BLaER1 treated with 17β-estradiol and CSF1 and Interleukin-3, amounts not matched to agents 10 nM and 100 nM (cell line): Measurements from ENCODE around the gene GMPS.

Experiments used
- H3K27ac ChIP-seq, 11 experiments: shearing (Covaris generic); formaldehyde crosslinking; 2 replicates each; pipeline ENCODE4 v1.8.1; 2022
- H3K27me3 ChIP-seq, 11 experiments: shearing (Covaris generic); formaldehyde crosslinking; 2 replicates each; pipeline ENCODE4 v1.8.1; 2022
- H3K36me3 ChIP-seq, 11 experiments: shearing (Covaris generic); formaldehyde crosslinking; 2 replicates each; pipeline ENCODE4 v1.8.1; 2022
- H3K4me1 ChIP-seq, 10 experiments: shearing (Covaris generic); formaldehyde crosslinking; 2 replicates each; pipeline ENCODE4 v1.8.1; 2022
- H3K4me2 ChIP-seq, 11 experiments: shearing (Covaris generic); formaldehyde crosslinking; 2 replicates each; pipeline ENCODE4 v1.8.1; 2022
- H3K4me3 ChIP-seq, 10 experiments: shearing (Covaris generic); formaldehyde crosslinking; 2 replicates each; pipeline ENCODE4 v1.8.1; 2022
- H3K9ac ChIP-seq, 11 experiments: shearing (Covaris generic); formaldehyde crosslinking; 2 replicates each; pipeline ENCODE4 v1.8.1; 2022
- H3K9me3 ChIP-seq, 11 experiments: shearing (Covaris generic); formaldehyde crosslinking; replicated peaks in 1 of 11; 2 replicates each; pipeline ENCODE4 v1.8.1; 2022
- H4K20me1 ChIP-seq, 11 experiments: shearing (Covaris generic); formaldehyde crosslinking; 2 replicates each; pipeline ENCODE4 v1.8.1; 2022
- Cebpa-rat ChIP-seq, 11 experiments: shearing (Covaris generic); IDR thresholded peaks; 2 replicates each; pipeline ENCODE4 v1.8.1; 2022

Gene GMPS

GRCh38 chr3:155941354-155941753, 70.9 kb downstream of the GMPS start:
- Histone ChIP-seq H3K36me3 (peaks cover 40 to 74% (median 64%) of the 10 kb centered on the region in 11 experiments), H3K9me3 (no peaks in the 10 kb centered on the region), H3K27ac (no peak overlapping the region), H3K9ac (no peak overlapping the region), H3K4me2 (no peak overlapping the region), H3K4me1 (peaks cover 0 to 3% (median 0%) of the 10 kb centered on the region in 10 experiments; a peak in 1 of 20 replicates), H4K20me1 (no peaks in the 10 kb centered on the region), H3K4me3 (no peak overlapping the region), H3K27me3 (no peaks in the 10 kb centered on the region)
- peak in 3 of 11 experiments; percentile 19 to 73 (median 21); a peak in 3 of 22 replicates for TF ChIP-seq Cebpa-rat (IDR thresholded peaks at IDR 0.05)

- Histone ChIP-seq H3K9ac (no peak overlapping the region), H3K4me2 (no peak overlapping the region), H3K4me3 (no peak overlapping the region), H3K27me3 (no peaks in the 10 kb centered on the region), H3K36me3 (peaks cover 13 to 50% (median 37%) of the 10 kb centered on the region in 11 experiments; a peak in 21 of 22 replicates), H3K9me3 (no peaks in the 10 kb centered on the region), H4K20me1 (no peaks in the 10 kb centered on the region), H3K4me1 (peaks cover 0 to 3% (median 0%) of the 10 kb centered on the region in 10 experiments; a peak in 1 of 20 replicates), H3K27ac (no peak overlapping the region)
- TF ChIP-seq Cebpa-rat (IDR thresholded peaks at IDR 0.05) = no peak
These were observed 73.6 kb downstream of the GMPS start for GRCh38 chr3:155944081-155944480.

GRCh38 chr3:155946178-155946577, 75.7 kb downstream of the GMPS start:
- Histone ChIP-seq H3K9me3 (no peaks in the 10 kb centered on the region), H3K36me3 (peaks cover 7 to 29% (median 19%) of the 10 kb centered on the region in 11 experiments; a peak in 18 of 22 replicates), H3K4me2 (no peak overlapping the region), H3K9ac (no peak overlapping the region), H3K4me3 (no peak overlapping the region), H3K27me3 (no peaks in the 10 kb centered on the region), H3K27ac (no peak overlapping the region), H4K20me1 (no peaks in the 10 kb centered on the region), H3K4me1 (peaks cover 0 to 6% (median 3%) of the 10 kb centered on the region in 10 experiments; a peak in 6 of 20 replicates)
- TF ChIP-seq Cebpa-rat (IDR thresholded peaks at IDR 0.05) = no peak

- no peak overlapping the region for H3K4me2 ChIP-seq
- H3K36me3 ChIP-seq = peaks cover 0 to 12% (median 3%) of the 10 kb centered on the region in 11 experiments; a peak in 5 of 22 replicates
- no peak overlapping the region for H3K4me3 ChIP-seq
- H3K9ac ChIP-seq = no peak overlapping the region
- no peak for TF ChIP-seq Cebpa-rat (IDR thresholded peaks at IDR 0.05)
- H3K4me1 ChIP-seq = peaks cover 0 to 15% (median 4%) of the 10 kb centered on the region in 10 experiments; a peak in 6 of 20 replicates
- no peak overlapping the region for H3K27ac ChIP-seq
- H3K27me3 ChIP-seq = no peaks in the 10 kb centered on the region
- H3K9me3 ChIP-seq = peaks cover 0 to 13% (median 9%) of the 10 kb centered on the region in 11 experiments; a peak in 11 of 22 replicates
- H4K20me1 ChIP-seq = no peaks in the 10 kb centered on the region
These were observed 78.0 kb downstream of the GMPS start for GRCh38 chr3:155948476-155948875.

GRCh38 chr3:155949453-155950217, 79.2 kb downstream of the GMPS start:
- TF ChIP-seq Cebpa-rat (IDR thresholded peaks at IDR 0.05) = no peak
- Histone ChIP-seq H4K20me1 (no peaks in the 10 kb centered on the region), H3K36me3 (peaks cover 0 to 12% (median 4%) of the 10 kb centered on the region in 11 experiments; a peak in 3 of 22 replicates), H3K9ac (no peak overlapping the region), H3K9me3 (peaks cover 5 to 13% (median 9%) of the 10 kb centered on the region in 11 experiments; a peak in 11 of 22 replicates), H3K27me3 (no peaks in the 10 kb centered on the region), H3K4me1 (peaks cover 0 to 15% (median 3%) of the 10 kb centered on the region in 10 experiments; a peak in 6 of 20 replicates), H3K27ac (no peak overlapping the region), H3K4me3 (no peak overlapping the region), H3K4me2 (no peak overlapping the region)

- Histone ChIP-seq H3K4me1 (peaks cover 0 to 3% (median 0%) of the 10 kb centered on the region in 10 experiments; a peak in 3 of 20 replicates), H3K4me2 (no peak overlapping the region), H3K4me3 (no peak overlapping the region), H3K9me3 (peaks cover 12 to 30% (median 17%) of the 10 kb centered on the region in 11 experiments; a peak in 17 of 22 replicates), H3K27me3 (no peaks in the 10 kb centered on the region), H3K36me3 (peaks cover 0 to 11% (median 0%) of the 10 kb centered on the region in 11 experiments; a peak in 4 of 22 replicates), H4K20me1 (no peaks in the 10 kb centered on the region), H3K27ac (no peak overlapping the region), H3K9ac (no peak overlapping the region)
- no peak for TF ChIP-seq Cebpa-rat (IDR thresholded peaks at IDR 0.05)
These were observed 86.3 kb downstream of the GMPS start for GRCh38 chr3:155956508-155957411.

- H3K9ac ChIP-seq = no peak overlapping the region
- H4K20me1 ChIP-seq = no peaks in the 10 kb centered on the region
- H3K4me2 ChIP-seq = no peak overlapping the region
- H3K4me3 ChIP-seq = no peak overlapping the region
- peaks cover 9 to 30% (median 17%) of the 10 kb centered on the region in 11 experiments; a peak in 18 of 22 replicates for H3K9me3 ChIP-seq
- H3K27ac ChIP-seq = no peak overlapping the region
- no peaks in the 10 kb centered on the region for H3K27me3 ChIP-seq
- H3K4me1 ChIP-seq = no peaks in the 10 kb centered on the region
- H3K36me3 ChIP-seq = peaks cover 0 to 11% (median 0%) of the 10 kb centered on the region in 11 experiments; a peak in 4 of 22 replicates
- no peak for TF ChIP-seq Cebpa-rat (IDR thresholded peaks at IDR 0.05)
These were observed 87.0 kb downstream of the GMPS start for GRCh38 chr3:155957412-155957880.

GRCh38 chr3:155958676-155959075, 88.2 kb downstream of the GMPS start:
- TF ChIP-seq Cebpa-rat (IDR thresholded peaks at IDR 0.05) = no peak

More at GRCh38 chr3:155958676-155959075, 88.2 kb downstream of the GMPS start:
- H3K9me3 ChIP-seq = peaks cover 4 to 22% (median 12%) of the 10 kb centered on the region in 11 experiments; a peak in 14 of 22 replicates
- peaks cover 0 to 6% (median 0%) of the 10 kb centered on the region in 11 experiments; a peak in 3 of 22 replicates for H3K36me3 ChIP-seq
- H3K4me2 ChIP-seq = no peak overlapping the region
- no peak overlapping the region for H3K4me3 ChIP-seq
- H3K9ac ChIP-seq = no peak overlapping the region
- no peaks in the 10 kb centered on the region for H4K20me1 ChIP-seq
- no peak overlapping the region for H3K27ac ChIP-seq
- no peaks in the 10 kb centered on the region for H3K4me1 ChIP-seq
- H3K27me3 ChIP-seq = no peaks in the 10 kb centered on the region
